OCI-LY3 (cell line): ENCODE results near the gene RPL4.

Source experiments
- EZH2phosphoT487 ChIP-seq: fragments of 200-600 bp; shearing (Covaris generic); IDR thresholded peaks from 2 replicates; pipeline ENCODE4 v1.6.1; 2018; ENCODE audit warnings: antibody characterized with exemption, mixed run types, low read depth
- TF ChIP-seq, protein P1 (sequence below): fragments of 200-600, 300-600 bp; sonication (generic); IDR thresholded peaks from 2 replicates; pipeline ENCODE4 v1.5.1; 2014; ENCODE audit warnings: antibody characterized with exemption, low read length, low read depth

DNA sequence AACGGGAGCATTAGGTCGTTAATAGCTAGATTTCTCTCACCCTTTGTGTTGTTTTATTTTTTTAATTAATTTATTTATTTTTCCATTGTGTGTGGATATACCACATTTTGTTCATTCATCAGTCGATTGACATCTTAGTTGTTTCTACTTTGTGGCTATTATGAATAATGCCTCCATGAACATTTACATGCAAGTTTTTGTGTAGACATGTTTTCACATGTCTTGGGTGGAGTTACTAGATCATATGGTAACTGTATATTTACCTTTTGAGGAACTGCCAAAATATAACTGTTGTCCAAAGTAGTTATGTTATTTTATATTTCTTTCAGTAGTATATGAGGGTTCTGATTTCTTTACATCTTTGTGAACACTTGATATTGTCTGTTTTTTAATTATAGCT lies 19.3 kb upstream of the RPL4 start:
- TF ChIP-seq, protein P1, sequence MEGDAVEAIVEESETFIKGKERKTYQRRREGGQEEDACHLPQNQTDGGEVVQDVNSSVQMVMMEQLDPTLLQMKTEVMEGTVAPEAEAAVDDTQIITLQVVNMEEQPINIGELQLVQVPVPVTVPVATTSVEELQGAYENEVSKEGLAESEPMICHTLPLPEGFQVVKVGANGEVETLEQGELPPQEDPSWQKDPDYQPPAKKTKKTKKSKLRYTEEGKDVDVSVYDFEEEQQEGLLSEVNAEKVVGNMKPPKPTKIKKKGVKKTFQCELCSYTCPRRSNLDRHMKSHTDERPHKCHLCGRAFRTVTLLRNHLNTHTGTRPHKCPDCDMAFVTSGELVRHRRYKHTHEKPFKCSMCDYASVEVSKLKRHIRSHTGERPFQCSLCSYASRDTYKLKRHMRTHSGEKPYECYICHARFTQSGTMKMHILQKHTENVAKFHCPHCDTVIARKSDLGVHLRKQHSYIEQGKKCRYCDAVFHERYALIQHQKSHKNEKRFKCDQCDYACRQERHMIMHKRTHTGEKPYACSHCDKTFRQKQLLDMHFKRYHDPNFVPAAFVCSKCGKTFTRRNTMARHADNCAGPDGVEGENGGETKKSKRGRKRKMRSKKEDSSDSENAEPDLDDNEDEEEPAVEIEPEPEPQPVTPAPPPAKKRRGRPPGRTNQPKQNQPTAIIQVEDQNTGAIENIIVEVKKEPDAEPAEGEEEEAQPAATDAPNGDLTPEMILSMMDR = no peak
- no peak for TF ChIP-seq EZH2phosphoT487
